Natural killer cell (primary cell): ENCODE measurements around the gene MUC5B. TPM values are rescaled to one million over a fixed set of nuclear protein-coding genes. Genes with fewer than 3 reads are reported as not detected.

Source experiments
- ATAC-seq, 3 donors: fragments of 150-1000 bp in 2 of 3; fragments of 200-7000 bp in 1 of 3; cut with Tn5 transposase; 1 replicate in 1 of 3; 2 replicates in 2 of 3; pipeline ENCODE4 v1.10.0; 2021; ENCODE audit warnings: mild to moderate bottlenecking in 2 of 3, moderate library complexity in 2 of 3
- DNase-seq, 2 donors: peaks; one replicate each; pipeline versions ENCODE4 v3.0.0 to v3.0.0-alpha.2; 2013 to 2021; ENCODE audit warnings: mixed read lengths in 1 of 2
- H3K27ac ChIP-seq: one replicate; pipeline ENCODE4 v1.5.1; 2013; ENCODE audit warnings: mild to moderate bottlenecking, low read length
- H3K27me3 ChIP-seq: one replicate; pipeline ENCODE4 v1.6.1; 2013; ENCODE audit warnings: low read length; ENCODE audit not compliant: control insufficient read depth, insufficient read depth
- H3K36me3 ChIP-seq: one replicate; pipeline ENCODE4 v1.6.1; 2013; ENCODE audit warnings: low read length; ENCODE audit not compliant: control insufficient read depth, insufficient read depth
- H3K4me1 ChIP-seq: one replicate; pipeline ENCODE4 v1.6.1; 2013; ENCODE audit warnings: low read length; ENCODE audit not compliant: control insufficient read depth, insufficient read depth
- H3K4me3 ChIP-seq: one replicate; pipeline ENCODE4 v1.5.1; 2013; ENCODE audit warnings: low read length
- H3K9me3 ChIP-seq: one replicate; pipeline ENCODE4 v1.6.1; 2013; ENCODE audit warnings: low read length; ENCODE audit not compliant: control insufficient read depth, insufficient read depth
- H3K27ac Mint-ChIP-seq, 2 donors: one replicate each; pipeline ENCODE4 v1.8.0; 2022; ENCODE audit warnings: mild to moderate bottlenecking in 2 of 2, mixed read lengths in 2 of 2, moderate library complexity in 1 of 2
- H3K27me3 Mint-ChIP-seq, 2 donors: one replicate each; pipeline ENCODE4 v1.8.0; 2022; ENCODE audit warnings: low read depth in 2 of 2, mixed read lengths in 2 of 2
- H3K36me3 Mint-ChIP-seq: one replicate; pipeline ENCODE4 v1.8.0; 2022; ENCODE audit warnings: mixed read lengths
- H3K4me1 Mint-ChIP-seq, 2 donors: one replicate each; pipeline ENCODE4 v1.8.0; 2022; ENCODE audit warnings: mixed read lengths in 2 of 2
- H3K4me3 Mint-ChIP-seq: one replicate; pipeline ENCODE4 v1.8.0; 2022; ENCODE audit warnings: mild to moderate bottlenecking, moderate library complexity, mixed read lengths
- H3K9me3 Mint-ChIP-seq, 2 donors: one replicate each; pipeline ENCODE4 v1.8.0; 2022; ENCODE audit warnings: mixed read lengths in 2 of 2
- WGBS: methylation state at CpG from one replicate; pipeline ENCODE4 v1.1.7; 2013; ENCODE audit warnings: missing lambda C conversion rate; ENCODE audit not compliant: insufficient coverage; 5-methylcytosine and 5-hydroxymethylcytosine counted together
- intact Hi-C: fragments of 100-400 bp; cut with micrococcal nuclease; formaldehyde crosslinking; loops from one replicate; pipeline ENCODE4 v1.14.2; 2022
- total RNA-seq, 4 donors: library from RNA; stranded (reverse); fragments of 120-200 nt in 1 of 4; gene quantifications; one replicate each; pipeline versions ENCODE4 v1.2.3 to v1.2.4, GENCODE V29; 2013 to 2022
- TF ChIP-seq, protein P1 (sequence below): fragments of 200-600 bp; IDR thresholded peaks from one replicate; pipeline ENCODE4 v1.8.0; 2022; ENCODE audit warnings: antibody characterized with exemption

The MUC5B gene
- total RNA-seq, 3 donors from 2014 or later (not counting 1 experiment from before 2014, with no cell fraction given), result not detected

GRCh38 chr11:1271406-1271805 lies 48.5 kb downstream of the MUC5B start:
- H3K9me3 ChIP-seq, result no peaks in the 10 kb centered on the region
- H3K4me1 Mint-ChIP-seq, result peaks cover 11 to 14% of the 10 kb centered on the region in 2 donors
- no peak overlapping the region for H3K27ac ChIP-seq
- intact Hi-C loops, result no loop called here
- TF ChIP-seq, protein P1, sequence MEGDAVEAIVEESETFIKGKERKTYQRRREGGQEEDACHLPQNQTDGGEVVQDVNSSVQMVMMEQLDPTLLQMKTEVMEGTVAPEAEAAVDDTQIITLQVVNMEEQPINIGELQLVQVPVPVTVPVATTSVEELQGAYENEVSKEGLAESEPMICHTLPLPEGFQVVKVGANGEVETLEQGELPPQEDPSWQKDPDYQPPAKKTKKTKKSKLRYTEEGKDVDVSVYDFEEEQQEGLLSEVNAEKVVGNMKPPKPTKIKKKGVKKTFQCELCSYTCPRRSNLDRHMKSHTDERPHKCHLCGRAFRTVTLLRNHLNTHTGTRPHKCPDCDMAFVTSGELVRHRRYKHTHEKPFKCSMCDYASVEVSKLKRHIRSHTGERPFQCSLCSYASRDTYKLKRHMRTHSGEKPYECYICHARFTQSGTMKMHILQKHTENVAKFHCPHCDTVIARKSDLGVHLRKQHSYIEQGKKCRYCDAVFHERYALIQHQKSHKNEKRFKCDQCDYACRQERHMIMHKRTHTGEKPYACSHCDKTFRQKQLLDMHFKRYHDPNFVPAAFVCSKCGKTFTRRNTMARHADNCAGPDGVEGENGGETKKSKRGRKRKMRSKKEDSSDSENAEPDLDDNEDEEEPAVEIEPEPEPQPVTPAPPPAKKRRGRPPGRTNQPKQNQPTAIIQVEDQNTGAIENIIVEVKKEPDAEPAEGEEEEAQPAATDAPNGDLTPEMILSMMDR, result no peak
- no peak overlapping the region for H3K4me3 Mint-ChIP-seq
- WGBS, result 96% methylated on average over 9 of the region's 9 CpGs
- no peaks in the 10 kb centered on the region for H3K27me3 Mint-ChIP-seq
- ATAC-seq (no peak), DNase-seq (no peak)
- H3K36me3 Mint-ChIP-seq, result no peaks in the 10 kb centered on the region
- no peak overlapping the region for H3K27ac Mint-ChIP-seq
- H3K4me1 ChIP-seq, result peaks cover 21% of the 10 kb centered on the region
- no peak overlapping the region for H3K4me3 ChIP-seq
- H3K36me3 ChIP-seq, result peaks cover 7% of the 10 kb centered on the region
- H3K9me3 Mint-ChIP-seq, result no peaks in the 10 kb centered on the region
- H3K27me3 ChIP-seq, result no peaks in the 10 kb centered on the region

GRCh38 chr11:1271927-1272326 lies 49.1 kb downstream of the MUC5B start:
- TF ChIP-seq, protein P1, result no peak
- no peaks in the 10 kb centered on the region for H3K27me3 ChIP-seq
- H3K27ac ChIP-seq, result no peak overlapping the region
- intact Hi-C loops, result no loop called here
- ATAC-seq (no peak), DNase-seq (no peak)
- H3K36me3 ChIP-seq, result peaks cover 12% of the 10 kb centered on the region
- no peak overlapping the region for H3K27ac Mint-ChIP-seq
- no peaks in the 10 kb centered on the region for H3K27me3 Mint-ChIP-seq
- H3K9me3 ChIP-seq, result no peaks in the 10 kb centered on the region
- no peaks in the 10 kb centered on the region for H3K9me3 Mint-ChIP-seq
- no peak overlapping the region for H3K4me3 Mint-ChIP-seq
- H3K4me1 ChIP-seq, result peaks cover 26% of the 10 kb centered on the region
- H3K36me3 Mint-ChIP-seq, result no peaks in the 10 kb centered on the region
- WGBS, result 94% methylated on average over 24 of the region's 30 CpGs
- H3K4me3 ChIP-seq, result no peak overlapping the region
- H3K4me1 Mint-ChIP-seq, result peaks cover 11 to 15% of the 10 kb centered on the region in 2 donors

DNA sequence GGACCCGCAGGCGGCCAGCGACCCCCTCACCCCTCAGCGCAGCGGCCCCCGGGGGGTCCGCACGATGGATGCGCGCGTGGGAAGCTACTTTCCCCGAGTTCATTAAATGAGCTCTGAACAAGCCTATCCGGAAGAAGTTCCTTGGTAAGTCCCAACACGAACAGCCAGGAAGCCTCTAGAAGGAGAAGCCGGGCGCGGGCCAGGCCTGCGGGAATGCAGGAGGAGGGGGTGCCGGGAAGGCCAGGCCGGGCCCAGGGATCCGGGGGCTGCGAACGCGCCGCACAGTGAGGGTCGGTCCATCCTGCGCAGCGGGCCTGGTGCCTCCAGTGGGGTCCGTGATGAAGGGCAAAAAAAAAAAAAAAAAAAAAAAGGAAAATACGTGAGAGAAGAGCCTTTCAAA lies 49.7 kb downstream of the MUC5B start:
- WGBS, result 97% methylated on average over 30 of the region's 30 CpGs
- no peaks in the 10 kb centered on the region for H3K36me3 Mint-ChIP-seq

DNA sequence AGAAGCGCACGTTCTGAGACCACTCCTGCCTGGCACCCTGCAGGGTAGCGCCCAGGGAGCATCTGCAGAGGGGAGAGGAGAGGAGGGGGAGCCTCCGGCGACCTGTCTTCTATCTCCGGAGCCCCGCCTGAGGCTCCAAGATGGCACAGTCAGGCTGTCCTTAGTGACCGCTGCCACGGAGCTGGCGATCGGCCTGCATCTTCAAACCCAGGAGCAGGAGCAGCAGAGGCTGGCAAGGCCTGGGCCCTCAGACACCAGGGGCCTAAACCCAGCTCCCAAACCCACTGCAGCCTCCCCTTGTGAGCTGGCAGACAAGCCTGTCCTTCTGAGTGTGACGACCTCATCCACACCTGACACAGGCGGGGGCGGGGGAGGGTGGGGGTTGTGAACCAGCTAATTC lies 51.6 kb downstream of the MUC5B start:
- 98% methylated on average over 11 of the region's 14 CpGs for WGBS
- Mint-ChIP-seq H3K4me1 (peaks cover 15% of the 10 kb centered on the region in 2 donors), H3K27me3 (no peaks in the 10 kb centered on the region), H3K36me3 (no peaks in the 10 kb centered on the region), H3K4me3 (no peak overlapping the region), H3K27ac (no peak overlapping the region), H3K9me3 (no peaks in the 10 kb centered on the region)
- ATAC-seq (no peak), DNase-seq (no peak)
- no peak overlapping the region for H3K27ac ChIP-seq
- TF ChIP-seq, protein P1, result no peak
- peaks cover 19% of the 10 kb centered on the region for H3K36me3 ChIP-seq
- intact Hi-C loops, result no loop called here
- H3K4me1 ChIP-seq, result peaks cover 26% of the 10 kb centered on the region
- H3K27me3 ChIP-seq, result no peaks in the 10 kb centered on the region
- H3K4me3 ChIP-seq, result no peak overlapping the region
- H3K9me3 ChIP-seq, result no peaks in the 10 kb centered on the region

More for the DNA sequence above, 49.7 kb downstream of the MUC5B start:
- Mint-ChIP-seq H3K4me1 (peaks cover 13 to 15% of the 10 kb centered on the region in 2 donors), H3K9me3 (no peaks in the 10 kb centered on the region), H3K27ac (no peak overlapping the region), H3K4me3 (no peak overlapping the region), H3K27me3 (no peaks in the 10 kb centered on the region)
- H3K27ac ChIP-seq, result no peak overlapping the region
- ATAC-seq (no peak), DNase-seq (no peak)
- H3K4me3 ChIP-seq, result no peak overlapping the region
- TF ChIP-seq, protein P1, result no peak
- intact Hi-C loops, result no loop called here
- H3K36me3 ChIP-seq, result peaks cover 14% of the 10 kb centered on the region
- peaks cover 26% of the 10 kb centered on the region for H3K4me1 ChIP-seq
- no peaks in the 10 kb centered on the region for H3K27me3 ChIP-seq
- no peaks in the 10 kb centered on the region for H3K9me3 ChIP-seq
